Measurements from ENCODE around the gene HPCAL4. TPM values are rescaled to one million over a fixed set of nuclear protein-coding genes. Genes with fewer than 3 reads are reported as not detected.

The HPCAL4 gene
- total and polyA plus RNA-seq, 9 of the 15 experiments (the other 6 are each of a cell fraction or from before 2014, with no cell fraction given), result 0.01 to 0.04 (median 0.04) TPM; not detected in 4

- Histone ChIP-seq H3K4me3 (no peak overlapping the region), H3K9me1 (ENCODE audit: control insufficient read depth, insufficient read depth, low read length) (peaks cover 2% of the 10 kb centered on the region), H3K9ac (ENCODE audit: insufficient read depth in 1 of 2, low read depth in 2 of 2, low read length in 2 of 2) (no peak overlapping the region), H2AFZ (ENCODE audit: low read depth, low read length) (no peak overlapping the region), H3K27me3 (ENCODE audit: control insufficient read depth in 2 of 2, insufficient read depth in 2 of 2, low read length in 2 of 2) (peaks cover 13 to 43% of the 10 kb centered on the region in 2 experiments), H3K36me3 (ENCODE audit: control insufficient read depth, insufficient read depth, low read length) (no peaks in the 10 kb centered on the region), H4K20me1 (replicated peaks; ENCODE audit: control insufficient read depth, insufficient read depth, low read length) (no peaks in the 10 kb centered on the region), H3K79me2 (ENCODE audit: control insufficient read depth, insufficient read depth, low read length) (no peaks in the 10 kb centered on the region), H3K9me3 (replicated peaks; ENCODE audit: control insufficient read depth, insufficient read depth, low read depth, low read length) (no peaks in the 10 kb centered on the region), H3K27ac (ENCODE audit: extremely low read depth, low read depth, low read length) (no peak overlapping the region), H3K4me2 (ENCODE audit: insufficient read depth, low read length) (no peak overlapping the region), H3K4me1 (replicated peaks in 1 of 2; ENCODE audit: control insufficient read depth in 2 of 2, insufficient read depth in 2 of 2, low read length in 2 of 2) (peaks cover 1 to 5% of the 10 kb centered on the region in 2 experiments; a peak in 2 of 5 replicates)
- intact Hi-C loops (cut with micrococcal nuclease) (no loop called here), in situ Hi-C loops (cut with MboI) (no loop called here)
- ATAC-seq (no peak), FAIRE-seq (no peak), DNase-seq (ENCODE audit: extremely low read depth in 1 of 4, low spot score in 3 of 4) (no peak)
- no TSS peak for BruUV-seq (replicated peaks)
- ChIA-PET CTCF (ENCODE audit: low intra/inter-chr PET ratio) (no interaction called here), POLR2A (interaction anchor here (0.8 kb wide), 1 partner anchor 230 kb away, joined by 3 read pairs; no protein-coding TSS in a partner anchor)
- WGBS (ENCODE audit: insufficient coverage, low coverage, missing lambda C conversion rate), result 0% methylated on average over 1 of the region's 1 CpG
- TF ChIP-seq RFX1 (IDR thresholded peaks at IDR 0.05) (peak; percentile 87), ZNF561 (CRISPR knock-in tag; conservative IDR thresholded peaks at IDR 0.05) (no peak)
Observed at GRCh38 chr1:39662861-39663260, 28.4 kb downstream of the HPCAL4 start.

DNA sequence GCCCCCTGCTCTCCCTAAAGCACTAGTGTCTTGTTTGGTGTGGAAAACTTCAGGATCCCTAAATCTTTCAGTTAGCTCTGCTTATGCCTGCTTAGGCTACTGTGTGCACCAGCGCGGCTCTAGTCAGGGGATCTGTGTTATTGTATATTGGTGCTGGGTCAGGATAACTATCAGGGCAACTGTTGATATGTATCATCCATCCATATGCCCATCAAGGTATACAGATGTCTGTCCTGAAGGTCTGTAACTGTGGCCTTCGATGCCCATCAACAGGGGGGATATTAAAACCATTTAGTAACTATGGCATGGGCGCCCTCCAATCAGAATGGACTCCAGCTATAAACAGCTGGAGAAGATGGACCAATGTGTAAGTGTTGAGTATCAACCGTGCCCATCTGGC is 31.7 kb downstream of the HPCAL4 start:
- CTCF ChIA-PET (ENCODE audit: low intra/inter-chr PET ratio), result no interaction called here
- in situ Hi-C loops (cut with MboI), result no loop called here
- 0% methylated on average over 5 of the region's 5 CpGs for WGBS (ENCODE audit: insufficient coverage, low coverage, missing lambda C conversion rate)
- TF ChIP-seq RFX5 (IDR thresholded peaks at IDR 0.05; ENCODE audit: low read depth, low read length), result no peak
- no peak for TF ChIP-seq CGGBP1 (CRISPR knock-in tag; IDR thresholded peaks at IDR 0.05)
- TF ChIP-seq RBM39 (optimal IDR thresholded peaks at IDR 0.05; ENCODE audit: low read depth, low read length), result no peak
- TF ChIP-seq, protein P1, sequence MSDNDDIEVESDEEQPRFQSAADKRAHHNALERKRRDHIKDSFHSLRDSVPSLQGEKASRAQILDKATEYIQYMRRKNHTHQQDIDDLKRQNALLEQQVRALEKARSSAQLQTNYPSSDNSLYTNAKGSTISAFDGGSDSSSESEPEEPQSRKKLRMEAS (CRISPR knock-in tag; IDR thresholded peaks at IDR 0.05), result no peak
- TF ChIP-seq JUNB (CRISPR knock-in tag; conservative IDR thresholded peaks at IDR 0.05), result no peak
- TF ChIP-seq SIN3B (IDR thresholded peaks at IDR 0.05; ENCODE audit: low read depth), result no peak
- no peak for TF ChIP-seq GATAD2B (IDR thresholded peaks at IDR 0.05; ENCODE audit: borderline replicate concordance)
- TF ChIP-seq KDM4B (IDR thresholded peaks at IDR 0.05; ENCODE audit: borderline replicate concordance in 2 of 2, low read depth in 1 of 2), result no peak
- TF ChIP-seq, protein P2, sequence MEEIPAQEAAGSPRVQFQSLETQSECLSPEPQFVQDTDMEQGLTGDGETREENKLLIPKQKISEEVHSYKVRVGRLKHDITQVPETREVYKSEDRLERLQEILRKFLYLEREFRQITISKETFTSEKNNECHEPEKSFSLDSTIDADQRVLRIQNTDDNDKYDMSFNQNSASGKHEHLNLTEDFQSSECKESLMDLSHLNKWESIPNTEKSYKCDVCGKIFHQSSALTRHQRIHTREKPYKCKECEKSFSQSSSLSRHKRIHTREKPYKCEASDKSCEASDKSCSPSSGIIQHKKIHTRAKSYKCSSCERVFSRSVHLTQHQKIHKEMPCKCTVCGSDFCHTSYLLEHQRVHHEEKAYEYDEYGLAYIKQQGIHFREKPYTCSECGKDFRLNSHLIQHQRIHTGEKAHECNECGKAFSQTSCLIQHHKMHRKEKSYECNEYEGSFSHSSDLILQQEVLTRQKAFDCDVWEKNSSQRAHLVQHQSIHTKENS (CRISPR knock-in tag; IDR thresholded peaks at IDR 0.05), result no peak
- no peak for TF ChIP-seq ZFP1 (CRISPR knock-in tag; IDR thresholded peaks at IDR 0.05)
- no peak for TF ChIP-seq TAF9B (IDR thresholded peaks at IDR 0.05; ENCODE audit: partially characterized antibody)
- TF ChIP-seq TAF7 (tag; IDR thresholded peaks at IDR 0.05), result no peak
- no peak for TF ChIP-seq NFXL1 (CRISPR knock-in tag; IDR thresholded peaks at IDR 0.05)
- TF ChIP-seq BCOR (IDR thresholded peaks at IDR 0.05), result no peak
- no peak for TF ChIP-seq CBX1 (IDR thresholded peaks at IDR 0.05; ENCODE audit: low read depth)

More for the DNA sequence above, 31.7 kb downstream of the HPCAL4 start:
- H3K79me2 ChIP-seq (ENCODE audit: control insufficient read depth, insufficient read depth, low read length), result no peaks in the 10 kb centered on the region
- H3K4me1 ChIP-seq (replicated peaks in 1 of 2; ENCODE audit: control insufficient read depth in 2 of 2, insufficient read depth in 2 of 2, low read length in 2 of 2), result peaks cover 7 to 10% of the 10 kb centered on the region in 2 experiments; a peak in 2 of 5 replicates
- DNase-seq (ENCODE audit: extremely low read depth in 1 of 4, low spot score in 3 of 4), result no peak
- H2AFZ ChIP-seq (ENCODE audit: low read depth, low read length), result no peak overlapping the region
- intact Hi-C loops (cut with micrococcal nuclease), result loop anchor here (5.0 kb wide), 1 partner anchor 152 kb away; no protein-coding TSS in a partner anchor
- no peaks in the 10 kb centered on the region for H4K20me1 ChIP-seq (replicated peaks; ENCODE audit: control insufficient read depth, insufficient read depth, low read length)
- peaks cover 3 to 29% of the 10 kb centered on the region in 2 experiments; a peak in 2 of 5 replicates for H3K27me3 ChIP-seq (ENCODE audit: control insufficient read depth in 2 of 2, insufficient read depth in 2 of 2, low read length in 2 of 2)
- no peaks in the 10 kb centered on the region for H3K36me3 ChIP-seq (ENCODE audit: control insufficient read depth, insufficient read depth, low read length)
- H3K4me3 ChIP-seq, result no peak overlapping the region
- no peak for FAIRE-seq
- H3K9ac ChIP-seq (ENCODE audit: insufficient read depth in 1 of 2, low read depth in 2 of 2, low read length in 2 of 2), result no peak overlapping the region
- no peak for ATAC-seq
- POLR2A ChIA-PET, result interaction anchor here (0.7 to 1.4 kb wide), 6 partner anchors 9 to 85 kb away, joined by 3 to 4 read pairs (median 4); no protein-coding TSS in a partner anchor
- no TSS peak for BruUV-seq (replicated peaks)
- no peaks in the 10 kb centered on the region for H3K9me3 ChIP-seq (replicated peaks; ENCODE audit: control insufficient read depth, insufficient read depth, low read depth, low read length)
- H3K9me1 ChIP-seq (ENCODE audit: control insufficient read depth, insufficient read depth, low read length), result no peaks in the 10 kb centered on the region
- no peak overlapping the region for H3K4me2 ChIP-seq (ENCODE audit: insufficient read depth, low read length)
- H3K27ac ChIP-seq (ENCODE audit: extremely low read depth, low read depth, low read length), result no peak overlapping the region
